ENCODE measurements around the gene CHRD. TPM values are rescaled to one million over a fixed set of nuclear protein-coding genes. Genes with fewer than 3 reads are reported as not detected.
A peak's percentile ranks its signal among the peaks of the same experiment; 100 is the strongest.

The CHRD gene
- total RNA-seq, 1 experiment from 2014 or later, result 2.7 TPM

DNA sequence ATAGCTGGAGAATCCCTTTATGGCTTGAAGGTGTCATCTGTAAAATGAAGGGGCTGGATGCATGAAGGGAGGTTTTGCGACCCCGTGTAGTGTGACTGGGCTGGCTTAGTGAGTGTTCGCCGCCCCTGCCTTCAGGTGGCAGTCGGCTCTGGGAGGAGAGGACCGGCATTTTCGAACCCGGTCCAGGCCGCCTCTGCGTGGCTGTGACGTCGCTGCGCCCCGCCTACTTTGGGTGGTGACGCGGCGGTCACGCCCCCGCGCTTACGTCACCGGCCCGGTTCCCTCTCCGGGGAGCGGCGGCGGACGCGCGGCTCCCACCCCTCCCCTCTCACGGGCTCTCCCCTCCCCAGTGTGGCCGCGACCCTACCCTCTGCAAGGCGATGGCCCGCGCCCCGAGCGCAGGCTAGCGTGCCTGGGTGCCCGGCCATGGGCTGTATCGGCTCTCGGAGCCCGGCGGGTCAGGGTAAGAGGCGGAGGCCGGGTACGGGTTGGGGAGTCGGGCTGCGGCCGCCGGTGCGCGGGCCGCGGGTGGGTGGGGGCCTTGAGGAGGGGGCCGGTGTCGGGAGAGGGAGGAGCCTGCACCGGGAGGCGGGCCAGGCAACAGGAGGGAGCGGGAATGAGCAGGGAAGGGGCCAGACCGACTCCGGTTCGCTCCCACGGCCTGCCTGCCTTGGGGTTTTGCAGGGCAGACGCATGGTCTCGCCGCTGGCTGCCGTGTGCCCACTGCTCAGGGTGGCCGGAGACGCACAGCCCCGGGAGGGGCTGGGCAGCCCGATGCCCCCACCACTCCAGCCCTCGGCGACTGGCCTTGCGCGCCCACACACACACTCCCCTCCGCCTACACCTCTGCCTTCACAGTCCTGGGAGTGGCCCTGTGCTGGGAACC is 44.0 kb upstream of the CHRD start (continued):
- TF ChIP-seq, protein P1, sequence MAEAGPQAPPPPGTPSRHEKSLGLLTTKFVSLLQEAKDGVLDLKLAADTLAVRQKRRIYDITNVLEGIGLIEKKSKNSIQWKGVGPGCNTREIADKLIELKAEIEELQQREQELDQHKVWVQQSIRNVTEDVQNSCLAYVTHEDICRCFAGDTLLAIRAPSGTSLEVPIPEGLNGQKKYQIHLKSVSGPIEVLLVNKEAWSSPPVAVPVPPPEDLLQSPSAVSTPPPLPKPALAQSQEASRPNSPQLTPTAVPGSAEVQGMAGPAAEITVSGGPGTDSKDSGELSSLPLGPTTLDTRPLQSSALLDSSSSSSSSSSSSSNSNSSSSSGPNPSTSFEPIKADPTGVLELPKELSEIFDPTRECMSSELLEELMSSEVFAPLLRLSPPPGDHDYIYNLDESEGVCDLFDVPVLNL (CRISPR knock-in tag; IDR thresholded peaks at IDR 0.05; ENCODE audit: borderline replicate concordance, low read depth), result no peak
- TF ChIP-seq FOXP1 (CRISPR knock-in tag; IDR thresholded peaks at IDR 0.05; ENCODE audit: borderline replicate concordance) (no peak), ZNF423 (CRISPR knock-in tag; IDR thresholded peaks at IDR 0.05) (no peak), IRF2 (CRISPR knock-in tag; IDR thresholded peaks at IDR 0.05; ENCODE audit: borderline replicate concordance, low read depth) (no peak), TEAD4 (CRISPR knock-in tag; IDR thresholded peaks at IDR 0.05) (no peak), SMAD4 (CRISPR knock-in tag; IDR thresholded peaks at IDR 0.05) (no peak), ATF1 (CRISPR knock-in tag; IDR thresholded peaks at IDR 0.05) (peak; percentile 90), ZNF232 (CRISPR knock-in tag; IDR thresholded peaks at IDR 0.05) (peak; percentile 40; the same call in 1 of the 2 replicates), ZNF396 (CRISPR knock-in tag; IDR thresholded peaks at IDR 0.05; ENCODE audit: borderline replicate concordance) (no peak), NFATC4 (CRISPR knock-in tag; IDR thresholded peaks at IDR 0.05) (peak; percentile 82; the same call in 1 of the 2 replicates), ELF4 (CRISPR knock-in tag; IDR thresholded peaks at IDR 0.05; ENCODE audit: low read depth) (no peak), GABPB1 (CRISPR knock-in tag; IDR thresholded peaks at IDR 0.05) (peak; percentile 31; the same call in 1 of the 2 replicates), NR1H2 (CRISPR knock-in tag; IDR thresholded peaks at IDR 0.05) (no peak), NFE2L1 (CRISPR knock-in tag; IDR thresholded peaks at IDR 0.05) (no peak)
- TF ChIP-seq, protein P2, sequence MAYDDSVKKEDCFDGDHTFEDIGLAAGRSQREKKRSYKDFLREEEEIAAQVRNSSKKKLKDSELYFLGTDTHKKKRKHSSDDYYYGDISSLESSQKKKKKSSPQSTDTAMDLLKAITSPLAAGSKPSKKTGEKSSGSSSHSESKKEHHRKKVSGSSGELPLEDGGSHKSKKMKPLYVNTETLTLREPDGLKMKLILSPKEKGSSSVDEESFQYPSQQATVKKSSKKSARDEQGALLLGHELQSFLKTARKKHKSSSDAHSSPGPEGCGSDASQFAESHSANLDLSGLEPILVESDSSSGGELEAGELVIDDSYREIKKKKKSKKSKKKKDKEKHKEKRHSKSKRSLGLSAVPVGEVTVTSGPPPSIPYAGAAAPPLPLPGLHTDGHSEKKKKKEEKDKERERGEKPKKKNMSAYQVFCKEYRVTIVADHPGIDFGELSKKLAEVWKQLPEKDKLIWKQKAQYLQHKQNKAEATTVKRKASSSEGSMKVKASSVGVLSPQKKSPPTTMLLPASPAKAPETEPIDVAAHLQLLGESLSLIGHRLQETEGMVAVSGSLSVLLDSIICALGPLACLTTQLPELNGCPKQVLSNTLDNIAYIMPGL (CRISPR knock-in tag; IDR thresholded peaks at IDR 0.05), result no peak
- TF ChIP-seq, protein P3, sequence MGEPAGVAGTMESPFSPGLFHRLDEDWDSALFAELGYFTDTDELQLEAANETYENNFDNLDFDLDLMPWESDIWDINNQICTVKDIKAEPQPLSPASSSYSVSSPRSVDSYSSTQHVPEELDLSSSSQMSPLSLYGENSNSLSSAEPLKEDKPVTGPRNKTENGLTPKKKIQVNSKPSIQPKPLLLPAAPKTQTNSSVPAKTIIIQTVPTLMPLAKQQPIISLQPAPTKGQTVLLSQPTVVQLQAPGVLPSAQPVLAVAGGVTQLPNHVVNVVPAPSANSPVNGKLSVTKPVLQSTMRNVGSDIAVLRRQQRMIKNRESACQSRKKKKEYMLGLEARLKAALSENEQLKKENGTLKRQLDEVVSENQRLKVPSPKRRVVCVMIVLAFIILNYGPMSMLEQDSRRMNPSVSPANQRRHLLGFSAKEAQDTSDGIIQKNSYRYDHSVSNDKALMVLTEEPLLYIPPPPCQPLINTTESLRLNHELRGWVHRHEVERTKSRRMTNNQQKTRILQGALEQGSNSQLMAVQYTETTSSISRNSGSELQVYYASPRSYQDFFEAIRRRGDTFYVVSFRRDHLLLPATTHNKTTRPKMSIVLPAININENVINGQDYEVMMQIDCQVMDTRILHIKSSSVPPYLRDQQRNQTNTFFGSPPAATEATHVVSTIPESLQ (CRISPR knock-in tag; IDR thresholded peaks at IDR 0.05), result no peak
- TF ChIP-seq, protein P4, sequence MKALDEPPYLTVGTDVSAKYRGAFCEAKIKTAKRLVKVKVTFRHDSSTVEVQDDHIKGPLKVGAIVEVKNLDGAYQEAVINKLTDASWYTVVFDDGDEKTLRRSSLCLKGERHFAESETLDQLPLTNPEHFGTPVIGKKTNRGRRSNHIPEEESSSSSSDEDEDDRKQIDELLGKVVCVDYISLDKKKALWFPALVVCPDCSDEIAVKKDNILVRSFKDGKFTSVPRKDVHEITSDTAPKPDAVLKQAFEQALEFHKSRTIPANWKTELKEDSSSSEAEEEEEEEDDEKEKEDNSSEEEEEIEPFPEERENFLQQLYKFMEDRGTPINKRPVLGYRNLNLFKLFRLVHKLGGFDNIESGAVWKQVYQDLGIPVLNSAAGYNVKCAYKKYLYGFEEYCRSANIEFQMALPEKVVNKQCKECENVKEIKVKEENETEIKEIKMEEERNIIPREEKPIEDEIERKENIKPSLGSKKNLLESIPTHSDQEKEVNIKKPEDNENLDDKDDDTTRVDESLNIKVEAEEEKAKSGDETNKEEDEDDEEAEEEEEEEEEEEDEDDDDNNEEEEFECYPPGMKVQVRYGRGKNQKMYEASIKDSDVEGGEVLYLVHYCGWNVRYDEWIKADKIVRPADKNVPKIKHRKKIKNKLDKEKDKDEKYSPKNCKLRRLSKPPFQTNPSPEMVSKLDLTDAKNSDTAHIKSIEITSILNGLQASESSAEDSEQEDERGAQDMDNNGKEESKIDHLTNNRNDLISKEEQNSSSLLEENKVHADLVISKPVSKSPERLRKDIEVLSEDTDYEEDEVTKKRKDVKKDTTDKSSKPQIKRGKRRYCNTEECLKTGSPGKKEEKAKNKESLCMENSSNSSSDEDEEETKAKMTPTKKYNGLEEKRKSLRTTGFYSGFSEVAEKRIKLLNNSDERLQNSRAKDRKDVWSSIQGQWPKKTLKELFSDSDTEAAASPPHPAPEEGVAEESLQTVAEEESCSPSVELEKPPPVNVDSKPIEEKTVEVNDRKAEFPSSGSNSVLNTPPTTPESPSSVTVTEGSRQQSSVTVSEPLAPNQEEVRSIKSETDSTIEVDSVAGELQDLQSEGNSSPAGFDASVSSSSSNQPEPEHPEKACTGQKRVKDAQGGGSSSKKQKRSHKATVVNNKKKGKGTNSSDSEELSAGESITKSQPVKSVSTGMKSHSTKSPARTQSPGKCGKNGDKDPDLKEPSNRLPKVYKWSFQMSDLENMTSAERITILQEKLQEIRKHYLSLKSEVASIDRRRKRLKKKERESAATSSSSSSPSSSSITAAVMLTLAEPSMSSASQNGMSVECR (CRISPR knock-in tag; IDR thresholded peaks at IDR 0.05; ENCODE audit: borderline replicate concordance), result peak; percentile 70; the same call in 1 of the 2 replicates
- TF ChIP-seq, protein P5, sequence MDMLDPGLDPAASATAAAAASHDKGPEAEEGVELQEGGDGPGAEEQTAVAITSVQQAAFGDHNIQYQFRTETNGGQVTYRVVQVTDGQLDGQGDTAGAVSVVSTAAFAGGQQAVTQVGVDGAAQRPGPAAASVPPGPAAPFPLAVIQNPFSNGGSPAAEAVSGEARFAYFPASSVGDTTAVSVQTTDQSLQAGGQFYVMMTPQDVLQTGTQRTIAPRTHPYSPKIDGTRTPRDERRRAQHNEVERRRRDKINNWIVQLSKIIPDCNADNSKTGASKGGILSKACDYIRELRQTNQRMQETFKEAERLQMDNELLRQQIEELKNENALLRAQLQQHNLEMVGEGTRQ (CRISPR knock-in tag; IDR thresholded peaks at IDR 0.05), result peak; percentile 73
